HG03097 (cell line): ENCODE data around the gene C8A.

ENCODE experiments used
- ATAC-seq: cut with Tn5 transposase; IDR thresholded peaks from one replicate; pipeline ENCODE4 v1.9.1; 2021; ENCODE audit not compliant: unreplicated experiment, low FRiP score

The C8A gene

DNA sequence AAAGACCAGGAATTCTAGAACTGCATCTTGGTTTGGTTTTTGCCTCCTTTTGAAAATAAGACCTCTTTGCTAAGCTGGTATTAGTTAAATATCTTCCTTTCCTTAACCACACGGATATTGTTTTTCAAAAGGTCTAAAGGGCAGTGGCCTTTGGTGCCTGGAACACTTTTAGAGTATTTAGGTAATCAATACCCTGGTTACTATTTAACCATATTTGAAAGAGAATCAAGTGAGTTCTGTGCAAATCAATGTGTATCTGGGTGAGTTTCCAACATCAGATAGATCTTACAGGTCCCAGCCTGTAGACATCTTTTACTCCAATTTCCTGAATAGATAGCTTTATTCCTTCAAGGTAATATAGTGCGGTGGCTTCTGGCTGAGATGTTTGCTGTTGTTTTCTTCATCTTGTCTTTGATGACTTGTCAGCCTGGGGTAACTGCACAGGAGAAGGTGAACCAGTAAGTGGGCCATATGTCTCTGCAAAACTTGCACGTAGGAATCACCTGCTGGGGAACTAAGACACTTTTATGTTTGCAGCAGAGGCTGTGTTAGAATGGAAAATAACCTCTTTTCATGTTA is at the start of gene C8A:
Gene C8A (plus strand): TSS at position 277 of the 579 bp plus-strand sequence. CDS start 105 bp downstream, at position 382.
- no peak for ATAC-seq

DNA sequence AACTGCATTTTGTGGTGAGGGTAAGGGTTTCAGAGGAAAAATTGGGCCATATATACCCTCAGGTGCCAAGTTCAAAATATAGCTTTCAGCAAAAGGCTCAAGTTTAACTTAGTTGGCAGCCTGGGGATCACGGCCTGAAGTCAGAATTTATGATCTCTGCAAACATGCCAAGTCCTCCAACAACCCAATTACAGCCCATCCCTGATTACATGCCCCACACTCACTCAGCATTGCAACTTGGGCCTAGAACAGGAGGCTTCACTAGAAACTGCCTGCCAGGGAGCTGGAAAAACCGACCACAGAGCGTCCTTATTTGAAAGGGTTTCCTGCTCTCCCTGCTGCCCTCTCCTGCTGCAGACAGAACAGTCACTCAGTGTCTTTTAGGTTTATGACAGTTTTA is 47.8 kb upstream of the C8A start:
- no peak for ATAC-seq

DNA sequence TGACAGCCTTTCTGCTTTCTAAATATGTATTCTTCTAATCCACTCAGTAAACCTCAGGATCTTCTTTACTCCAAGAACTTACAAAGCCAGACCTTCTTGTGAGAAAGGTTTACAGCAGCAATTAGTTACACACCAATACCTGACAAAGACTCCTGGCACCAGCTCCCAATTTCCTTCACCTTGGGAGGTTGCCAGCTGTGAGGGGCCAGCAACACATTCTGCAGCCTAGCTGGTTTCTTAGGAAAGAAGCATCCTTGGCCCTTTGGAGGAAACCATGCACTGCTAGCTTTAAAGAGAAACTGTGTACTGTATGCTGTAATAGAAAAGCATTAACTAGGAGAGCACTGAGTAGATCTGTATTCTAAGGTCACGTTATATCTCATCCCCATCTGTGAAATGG is 46.2 kb upstream of the C8A start:
- ATAC-seq: no peak

DNA sequence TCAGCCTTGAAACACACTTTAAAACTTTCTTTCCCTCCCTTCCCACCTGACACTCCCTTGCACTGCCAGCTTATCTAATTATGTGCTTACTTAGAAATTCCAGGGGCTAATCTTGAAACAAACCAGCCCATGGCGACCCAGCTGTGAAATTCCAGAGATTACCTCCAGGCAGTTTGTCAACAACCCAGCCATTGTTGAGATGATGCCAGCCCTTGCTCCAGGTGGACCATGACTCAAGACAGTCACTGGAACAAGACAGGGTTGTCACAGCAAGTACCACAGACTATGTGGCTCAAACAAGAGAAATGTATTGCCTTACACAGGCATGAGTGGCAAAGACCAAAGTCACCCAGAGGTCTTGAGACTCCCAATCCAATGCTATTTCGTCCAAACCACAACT is 43.3 kb upstream of the C8A start:
- no peak for ATAC-seq

DNA sequence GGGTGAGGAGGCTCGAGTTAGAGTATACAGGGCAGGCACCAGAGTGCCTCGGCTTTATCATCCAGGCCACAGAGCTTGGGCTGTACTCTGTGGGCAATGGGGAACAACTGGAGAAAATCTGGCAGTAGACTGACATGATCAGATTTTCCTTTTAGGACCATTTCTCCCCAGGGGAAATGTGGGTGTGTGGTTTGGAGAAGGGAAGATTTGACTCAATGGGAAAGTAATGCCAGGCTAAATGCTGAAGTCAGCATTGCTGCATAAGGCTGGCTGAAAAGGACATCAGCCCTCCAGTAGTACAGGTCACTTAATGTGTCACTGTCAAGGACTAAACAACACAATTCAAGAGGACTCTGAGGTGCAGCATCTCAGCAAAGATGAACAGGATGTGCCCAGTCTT is 40.4 kb upstream of the C8A start:
- no peak for ATAC-seq

DNA sequence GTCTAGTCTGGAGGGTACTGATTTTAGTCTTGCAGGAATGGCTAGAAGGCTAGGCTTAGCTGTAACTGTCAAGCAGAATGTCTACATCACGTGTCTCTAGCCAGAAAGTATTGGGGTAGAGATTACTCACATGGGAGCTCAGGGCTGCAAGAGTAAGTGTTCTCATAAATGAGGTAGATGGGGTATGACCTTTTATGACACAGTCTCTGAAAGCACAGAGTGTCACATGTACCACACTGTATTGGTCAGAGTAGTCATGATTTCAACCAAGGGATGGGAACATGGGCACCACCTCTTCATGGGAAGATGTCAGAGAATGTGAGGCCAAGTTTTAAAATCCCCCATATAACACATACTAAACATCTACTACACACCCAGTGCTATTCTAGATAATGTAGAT is 38.3 kb upstream of the C8A start:
- ATAC-seq: no peak

DNA sequence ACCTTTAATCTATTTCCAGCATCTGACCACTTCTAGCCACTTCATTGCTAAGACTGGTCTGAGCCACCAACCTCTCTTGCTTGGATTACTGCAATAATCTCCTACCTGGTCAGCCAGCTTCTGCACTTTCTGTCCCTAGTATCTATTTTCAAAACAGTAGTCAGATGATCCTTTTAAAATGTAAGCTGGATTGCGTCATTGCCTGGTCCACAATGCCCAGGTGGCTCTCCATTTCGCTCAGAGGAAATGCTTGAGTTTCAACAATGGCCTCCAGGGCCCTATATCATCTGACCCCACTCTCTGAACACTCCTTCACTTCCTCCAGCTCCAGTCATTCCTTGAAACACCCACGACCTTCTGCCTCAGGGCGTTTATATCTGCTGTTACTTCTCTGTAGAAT is 37.7 kb upstream of the C8A start:
- no peak for ATAC-seq

DNA sequence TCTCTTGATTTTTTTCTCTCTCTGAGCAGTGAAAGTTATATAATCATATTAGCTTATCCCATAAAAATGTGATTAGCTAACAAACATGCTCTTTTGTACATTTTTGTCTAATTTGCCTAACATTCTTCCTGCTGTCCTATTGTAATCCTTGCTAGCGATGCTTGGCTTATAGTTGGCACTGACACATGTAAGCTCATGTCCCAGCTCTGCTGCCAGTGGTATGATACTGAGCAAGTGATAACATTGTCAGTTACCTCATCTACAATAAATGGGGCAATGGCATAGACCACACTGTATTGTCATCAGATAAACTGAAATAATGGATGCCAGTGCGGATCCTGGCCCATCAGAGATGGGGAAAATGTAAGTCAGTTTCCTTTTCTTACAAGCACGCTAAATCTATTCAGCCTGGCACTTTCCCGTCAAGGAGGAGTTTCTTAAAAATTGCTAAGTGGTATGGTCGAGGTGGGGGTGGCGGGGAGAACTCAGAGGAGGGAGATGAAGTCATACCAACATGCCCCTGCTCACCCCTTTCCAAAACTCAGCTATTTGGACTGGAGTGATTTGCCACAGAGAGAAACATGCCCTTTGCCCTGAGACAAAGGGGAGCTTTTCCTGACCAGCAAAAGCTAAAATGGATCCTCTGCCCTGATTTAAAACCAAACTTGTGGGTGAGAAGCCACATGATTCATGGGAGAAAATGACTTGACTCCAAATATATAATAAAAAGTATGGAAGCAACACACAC is 36.7 kb upstream of the C8A start:
- no peak for ATAC-seq

DNA sequence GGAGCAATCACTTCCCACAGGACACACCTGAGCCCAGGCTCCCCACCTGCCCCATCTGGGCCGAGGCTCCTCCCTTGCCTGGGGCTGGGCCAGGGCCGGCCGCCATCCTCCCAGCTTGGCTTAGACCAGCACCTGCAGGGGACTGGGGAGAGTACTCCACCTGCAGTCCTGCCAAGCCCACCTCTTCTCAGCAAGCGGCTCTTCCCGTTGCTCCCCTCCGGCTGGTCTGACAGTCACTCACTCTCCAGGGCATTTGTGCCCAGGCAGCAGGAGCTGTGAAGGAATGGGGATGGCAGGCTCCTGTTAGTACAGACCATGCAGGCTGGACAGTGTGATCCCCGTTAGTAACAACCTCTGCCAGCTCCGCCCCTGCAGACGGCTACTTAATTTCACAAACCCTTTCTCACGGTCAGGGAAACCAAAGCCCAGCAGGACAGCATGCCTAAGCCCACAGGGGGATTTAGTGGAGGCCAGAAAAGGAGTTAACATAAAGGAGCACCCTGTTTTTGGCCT is 35.2 kb upstream of the C8A start, which contains the start of gene FYB2:
Gene FYB2 (minus strand): TSS at position 18 of the 513 bp plus-strand sequence. CDS start 114 bp downstream, outside the sequence.
- ATAC-seq: no peak

DNA sequence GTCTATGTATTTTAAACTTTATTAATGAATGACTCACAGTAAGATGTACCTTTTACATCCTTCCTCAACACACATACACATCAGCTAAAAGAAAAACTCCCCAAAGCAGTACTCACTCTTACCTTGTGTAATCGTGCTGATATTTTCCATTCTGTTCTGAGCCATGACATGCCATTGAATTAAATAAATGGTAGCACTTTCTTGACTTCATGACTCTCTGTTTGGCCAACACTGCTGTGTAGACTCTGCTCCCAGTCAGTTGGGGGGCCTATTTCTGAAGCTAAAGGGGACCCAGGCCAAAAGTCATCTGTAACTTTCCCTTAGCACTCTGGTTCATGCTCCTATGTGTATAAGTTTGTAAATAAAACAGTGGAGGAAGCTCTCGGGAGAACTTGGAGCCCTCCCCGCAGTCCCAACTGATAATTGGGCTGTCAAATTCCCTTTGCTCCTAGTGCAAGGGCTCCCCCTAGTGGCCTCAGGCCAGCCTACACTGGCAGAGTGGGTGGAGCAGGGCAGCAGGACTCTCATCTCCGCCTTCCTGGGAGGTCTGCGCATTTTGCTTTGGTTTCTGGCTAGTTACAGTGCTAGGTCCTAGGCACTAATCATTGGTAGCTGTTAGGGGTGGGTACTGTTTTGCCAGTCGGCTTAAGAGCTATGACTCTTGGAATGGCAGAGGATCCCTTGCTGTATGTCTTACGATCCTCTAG is 33.7 kb upstream of the C8A start:
- peak; percentile 65 for ATAC-seq

DNA sequence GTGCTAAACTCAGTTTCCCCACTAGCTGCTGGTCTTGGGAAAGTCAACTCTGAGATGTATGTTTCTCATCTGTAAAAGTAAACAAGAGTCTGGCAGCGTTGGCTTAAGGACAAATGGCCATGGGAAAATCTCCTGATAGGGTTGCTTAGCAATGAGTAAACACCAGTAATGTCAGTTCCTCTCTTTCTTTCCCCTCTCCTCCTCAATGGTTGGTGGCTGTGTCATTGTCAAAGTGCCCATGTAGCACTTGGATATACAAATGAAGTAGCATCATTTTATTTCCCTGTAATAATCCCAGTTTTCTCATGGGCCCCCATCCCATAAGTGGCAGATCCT is 33.2 kb upstream of the C8A start:
- no peak for ATAC-seq

DNA sequence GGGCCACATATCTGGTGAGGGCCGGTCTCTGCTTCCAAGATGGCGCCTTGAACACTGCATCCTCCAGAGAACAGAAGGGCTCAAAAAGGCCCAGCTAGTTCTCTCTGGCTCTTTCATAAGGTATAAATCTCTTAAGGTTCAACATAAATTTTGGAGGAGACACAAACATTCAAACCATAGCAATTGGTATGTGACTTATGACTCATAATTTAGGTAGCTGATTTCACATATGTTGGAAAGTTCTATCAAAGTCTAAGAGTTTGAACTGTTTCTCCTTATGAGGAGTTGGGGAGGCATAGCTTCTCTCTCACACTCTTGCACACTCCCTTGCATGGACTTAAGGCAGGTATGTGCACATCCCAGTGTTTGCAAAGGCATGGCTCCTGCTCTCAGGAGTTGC is 30.3 kb upstream of the C8A start:
- no peak for ATAC-seq

DNA sequence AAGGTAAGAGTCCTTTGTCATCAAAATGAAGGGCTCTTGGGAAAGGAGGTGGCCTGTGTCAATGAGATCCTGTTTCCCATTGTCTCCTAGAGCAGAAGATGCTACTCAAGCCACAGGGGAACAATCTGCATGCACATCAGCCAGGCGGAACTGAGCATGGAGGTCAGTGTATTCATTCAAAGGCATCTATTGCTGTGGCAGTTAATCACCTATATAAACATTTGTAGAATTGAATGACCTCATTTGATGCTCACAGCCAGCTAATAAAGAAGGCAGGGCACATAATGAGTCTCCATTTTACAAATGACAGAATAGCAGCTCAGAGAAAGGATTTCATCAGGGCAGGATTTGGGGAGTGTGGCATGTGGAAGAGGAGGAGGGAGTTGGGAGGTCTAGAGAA is 29.7 kb upstream of the C8A start:
- ATAC-seq: no peak

DNA sequence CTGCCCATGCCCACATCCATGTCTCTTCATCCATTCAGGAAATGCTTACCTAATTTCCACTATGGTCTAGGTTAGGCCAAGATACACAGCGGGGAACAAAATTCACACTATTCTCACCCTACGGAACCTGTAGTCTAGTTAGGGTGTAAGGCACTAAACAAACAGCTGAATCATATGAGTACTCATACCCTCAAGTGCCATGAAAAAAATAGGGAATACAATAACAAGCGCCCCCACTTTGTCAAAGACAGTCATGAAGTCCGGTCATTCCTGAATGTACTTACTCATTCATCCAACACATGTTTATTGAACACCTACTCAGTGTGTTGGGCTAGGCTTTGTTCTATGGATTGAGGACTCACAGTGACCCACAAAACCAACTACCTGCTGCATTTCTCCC is 29.2 kb upstream of the C8A start:
- no peak for ATAC-seq

DNA sequence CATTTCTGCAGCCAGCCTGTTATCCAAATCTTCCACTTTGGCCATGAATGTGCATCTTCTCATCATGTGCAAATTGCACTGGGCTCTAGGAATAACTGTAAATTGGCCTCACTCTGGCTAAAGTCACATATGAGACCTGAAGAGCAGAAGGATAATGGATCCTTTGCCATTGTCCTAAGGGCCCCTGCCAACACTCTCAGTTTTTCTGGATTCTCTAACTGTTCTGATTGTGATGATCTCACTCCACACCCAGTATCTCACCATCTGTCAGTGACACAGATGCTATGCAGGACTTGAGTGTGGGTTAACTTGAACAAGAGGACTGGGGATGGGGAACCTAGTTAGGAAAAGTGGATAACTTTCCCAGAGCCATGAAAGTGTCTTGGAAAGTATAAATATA is 26.9 kb upstream of the C8A start:
- ATAC-seq: no peak

DNA sequence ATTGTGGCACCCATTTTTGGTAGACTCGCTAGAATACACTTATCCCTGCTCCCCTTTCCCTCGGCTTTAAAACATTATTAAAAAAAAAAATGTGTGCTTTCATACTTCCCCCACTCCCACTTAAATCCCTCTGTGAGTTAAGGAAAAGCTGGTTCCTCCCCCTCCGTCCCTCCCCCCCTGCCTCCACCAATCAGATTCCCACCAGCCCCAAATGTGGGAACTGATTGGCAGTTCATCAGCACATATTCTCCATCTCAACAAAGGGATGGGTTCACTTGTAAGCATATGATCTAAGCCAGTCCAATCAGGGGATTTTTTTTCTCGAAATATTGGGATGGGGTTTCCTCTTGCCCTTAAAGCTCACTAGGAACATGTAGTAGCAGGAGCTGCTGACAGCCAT is 24.5 kb upstream of the C8A start:
- no peak for ATAC-seq

DNA sequence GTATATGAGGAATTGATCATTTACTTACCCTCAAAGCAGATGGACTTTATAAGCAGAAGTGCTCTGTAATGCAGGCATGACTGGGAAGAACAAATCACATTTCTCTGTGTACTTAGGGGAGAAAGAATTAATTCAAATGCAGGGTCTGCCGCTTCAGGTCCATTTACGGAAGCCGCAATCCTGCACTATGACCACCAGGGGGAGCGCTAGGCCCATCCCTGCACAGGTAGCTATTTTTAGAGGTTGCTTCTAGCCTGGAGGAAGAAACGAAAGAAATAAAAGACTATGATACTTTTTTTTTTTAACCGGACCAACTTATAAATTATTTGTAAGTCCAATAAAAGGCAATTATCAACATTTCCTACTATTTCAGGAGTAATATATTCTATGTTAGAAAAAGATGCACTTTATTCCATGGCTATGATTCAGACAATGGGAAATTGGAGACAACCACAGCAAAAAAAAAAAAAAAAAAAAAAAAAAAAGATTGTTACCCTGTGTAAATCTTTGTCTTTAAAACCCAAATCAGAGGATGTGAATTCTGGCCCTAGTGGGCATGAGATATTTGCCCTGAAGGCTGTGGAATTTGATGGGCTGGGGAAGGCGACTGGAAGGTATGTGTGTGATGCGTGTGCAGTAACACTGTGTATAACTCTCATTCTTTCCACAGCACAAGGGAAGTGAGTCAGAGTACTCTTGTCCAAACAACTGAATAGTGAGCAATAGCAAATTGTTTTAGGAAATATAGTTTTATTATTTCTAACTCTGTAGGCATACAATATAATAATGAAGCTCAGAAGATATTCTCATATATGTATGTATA is 22.5 kb upstream of the C8A start:
- ATAC-seq: peak; percentile 75

DNA sequence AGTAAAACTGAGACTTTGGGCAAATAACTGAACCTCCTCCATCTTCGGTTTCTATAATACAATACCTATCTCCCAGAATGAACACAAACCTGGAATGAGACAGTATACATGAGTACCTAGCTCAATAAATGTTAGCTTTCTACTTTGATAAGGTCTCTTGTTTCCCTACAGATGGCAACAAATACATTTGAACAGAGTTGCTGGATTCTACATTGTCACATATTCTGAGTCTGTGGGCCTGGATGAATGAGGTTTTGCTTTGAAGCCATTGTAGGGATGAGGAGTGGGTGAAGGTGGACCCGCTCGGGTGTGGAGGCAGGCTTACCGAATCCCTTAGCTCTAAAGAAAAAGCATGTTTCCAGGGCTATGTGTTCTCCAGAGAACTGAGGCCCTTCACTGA is 21.5 kb upstream of the C8A start:
- no peak for ATAC-seq

DNA sequence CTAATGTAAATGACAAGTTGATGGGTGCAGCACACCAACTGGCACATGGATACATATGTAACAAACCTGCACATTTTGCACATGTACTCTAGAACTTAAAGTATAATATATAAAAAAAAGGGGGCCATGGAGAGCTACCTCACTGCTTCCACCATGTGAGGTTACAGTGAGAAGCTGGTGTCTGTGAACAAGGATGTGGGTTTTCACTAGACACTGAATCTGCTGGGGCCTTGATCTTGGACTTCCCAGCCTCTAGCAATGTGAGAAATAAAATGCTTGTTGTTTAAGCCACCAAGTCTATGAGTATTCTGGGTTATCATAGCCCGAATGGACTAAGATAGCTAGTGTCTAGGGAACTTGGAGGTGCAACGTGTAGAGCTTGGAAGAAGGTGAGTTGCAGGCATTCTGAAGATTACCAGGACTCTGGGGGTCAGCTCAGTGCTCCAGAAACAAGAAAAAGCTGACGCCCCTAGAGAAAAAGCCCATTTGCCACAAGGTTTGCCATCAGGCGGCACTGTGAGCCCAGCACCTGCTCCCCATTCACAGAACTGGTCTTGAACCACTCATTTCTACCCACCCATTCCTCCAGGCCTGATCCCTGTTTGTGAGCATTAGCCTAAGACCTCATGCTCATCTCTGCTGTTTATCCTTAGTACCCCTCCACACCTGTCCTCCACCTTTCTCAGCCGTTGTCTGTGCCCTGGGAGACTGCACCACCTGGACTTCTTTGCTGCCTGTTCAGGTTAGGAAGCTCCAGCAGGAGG is 20.3 kb upstream of the C8A start:
- ATAC-seq: no peak

DNA sequence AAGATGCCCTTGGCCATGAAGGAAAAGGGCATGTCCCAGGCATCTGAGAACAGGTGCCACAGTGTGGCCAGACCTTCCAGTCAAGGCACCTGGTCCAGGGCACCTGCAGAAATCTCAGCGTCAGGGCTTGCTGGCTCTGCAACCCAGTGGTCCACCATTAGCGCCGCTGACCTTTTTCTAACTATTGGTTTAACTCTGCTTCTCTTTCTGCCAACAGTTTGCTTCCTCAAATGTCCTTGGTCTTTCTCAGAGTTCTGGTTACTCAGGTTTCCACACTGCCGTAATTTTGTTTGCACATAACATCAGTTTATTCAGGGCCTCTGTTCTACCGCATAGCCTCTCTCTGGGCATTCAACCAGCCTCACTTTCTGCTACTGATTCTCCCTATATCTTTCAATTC is 18.9 kb upstream of the C8A start:
- ATAC-seq: no peak
